Stomach (tissue), 4 donors: Measurements from ENCODE around the gene LCP1.

Experiments
- CTCF ChIP-seq, 7 experiments: fragments of 450-650 bp in 4 of 7; fragments of 200-600 bp in 3 of 7; sonication (generic) in 3 of 7; IDR thresholded peaks; one replicate each; pipeline ENCODE4 v1.5.1; 2016 to 2019; ENCODE audit warnings: antibody characterized with exemption in 7 of 7, control low read depth in 2 of 7, mild to moderate bottlenecking in 1 of 7
- POLR2A ChIP-seq, 4 donors: fragments of 450-650 bp; IDR thresholded peaks; one replicate each; pipeline ENCODE4 v1.6.1; 2016; ENCODE audit warnings: antibody characterized with exemption in 4 of 4, control low read depth in 2 of 4, mild to moderate bottlenecking in 1 of 4, moderate library complexity in 1 of 4
- POLR2AphosphoS5 ChIP-seq, 3 donors: sonication (generic); formaldehyde crosslinking; IDR thresholded peaks; one replicate each; pipeline ENCODE4 v1.6.1; 2016; ENCODE audit warnings: antibody characterized with exemption in 3 of 3

- TF ChIP-seq CTCF (IDR thresholded peaks at IDR 0.05) (no peak), POLR2AphosphoS5 (IDR thresholded peaks at IDR 0.05) (no peak), POLR2A (IDR thresholded peaks at IDR 0.05) (no peak)
Observed at GRCh38 chr13:46211116-46211482, 29.1 kb upstream of the LCP1 start.
